Kidney epithelial cell (primary cell): ENCODE results near the gene FAM177B. TPM values are rescaled to one million over a fixed set of nuclear protein-coding genes. Genes with fewer than 3 reads are reported as not detected.
A peak's percentile ranks its signal among the peaks of the same experiment; 100 is the strongest.

Source experiments
- DNase-seq: peaks from one replicate; pipeline ENCODE4 v3.0.0-alpha.2; 2010; ENCODE audit warnings: low read depth
- H3K27me3 ChIP-seq: 2 replicates; pipeline ENCODE4 v1.6.0; 2011; ENCODE audit warnings: low read length; ENCODE audit not compliant: control insufficient read depth, insufficient read depth
- H3K36me3 ChIP-seq: 2 replicates; pipeline ENCODE4 v1.5.1; 2011; ENCODE audit warnings: low read length; ENCODE audit not compliant: control insufficient read depth, insufficient read depth
- H3K4me3 ChIP-seq: 2 replicates; pipeline ENCODE4 v1.5.1; 2011; ENCODE audit warnings: low read depth, mild to moderate bottlenecking, control low read depth, low read length
- total RNA-seq: library from RNA; depleted of rRNA; stranded (reverse); fragments of >200 nt; gene quantifications from 2 replicates; pipeline ENCODE4 v1.2.3, GENCODE V29; 2015
- TF ChIP-seq, protein P1 (sequence below): IDR thresholded peaks from 2 replicates; pipeline ENCODE4 v1.5.1; 2011; ENCODE audit warnings: mild to moderate bottlenecking, moderate library complexity, low read length, control low read depth, inconsistent platforms; ENCODE audit not compliant: insufficient read depth, poor library complexity, severe bottlenecking

Gene FAM177B
- total RNA-seq, 1 donor from 2014 or later, result not detected

- H3K4me3 ChIP-seq, result peak within 1 kb of the TSS; percentile 95
- no peak for DNase-seq
- TF ChIP-seq, protein P1, sequence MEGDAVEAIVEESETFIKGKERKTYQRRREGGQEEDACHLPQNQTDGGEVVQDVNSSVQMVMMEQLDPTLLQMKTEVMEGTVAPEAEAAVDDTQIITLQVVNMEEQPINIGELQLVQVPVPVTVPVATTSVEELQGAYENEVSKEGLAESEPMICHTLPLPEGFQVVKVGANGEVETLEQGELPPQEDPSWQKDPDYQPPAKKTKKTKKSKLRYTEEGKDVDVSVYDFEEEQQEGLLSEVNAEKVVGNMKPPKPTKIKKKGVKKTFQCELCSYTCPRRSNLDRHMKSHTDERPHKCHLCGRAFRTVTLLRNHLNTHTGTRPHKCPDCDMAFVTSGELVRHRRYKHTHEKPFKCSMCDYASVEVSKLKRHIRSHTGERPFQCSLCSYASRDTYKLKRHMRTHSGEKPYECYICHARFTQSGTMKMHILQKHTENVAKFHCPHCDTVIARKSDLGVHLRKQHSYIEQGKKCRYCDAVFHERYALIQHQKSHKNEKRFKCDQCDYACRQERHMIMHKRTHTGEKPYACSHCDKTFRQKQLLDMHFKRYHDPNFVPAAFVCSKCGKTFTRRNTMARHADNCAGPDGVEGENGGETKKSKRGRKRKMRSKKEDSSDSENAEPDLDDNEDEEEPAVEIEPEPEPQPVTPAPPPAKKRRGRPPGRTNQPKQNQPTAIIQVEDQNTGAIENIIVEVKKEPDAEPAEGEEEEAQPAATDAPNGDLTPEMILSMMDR, result no peak
These were observed 24.5 kb upstream of the FAM177B start, which contains the start of the genes AIDA and BROX for GRCh38 chr1:222712253-222713090. AIDA (minus strand) TSS chr1:222712491; CDS start chr1:222712317, 174 bp downstream. BROX (plus strand) TSS chr1:222712564; CDS start chr1:222715700, 3,136 bp downstream.

DNA sequence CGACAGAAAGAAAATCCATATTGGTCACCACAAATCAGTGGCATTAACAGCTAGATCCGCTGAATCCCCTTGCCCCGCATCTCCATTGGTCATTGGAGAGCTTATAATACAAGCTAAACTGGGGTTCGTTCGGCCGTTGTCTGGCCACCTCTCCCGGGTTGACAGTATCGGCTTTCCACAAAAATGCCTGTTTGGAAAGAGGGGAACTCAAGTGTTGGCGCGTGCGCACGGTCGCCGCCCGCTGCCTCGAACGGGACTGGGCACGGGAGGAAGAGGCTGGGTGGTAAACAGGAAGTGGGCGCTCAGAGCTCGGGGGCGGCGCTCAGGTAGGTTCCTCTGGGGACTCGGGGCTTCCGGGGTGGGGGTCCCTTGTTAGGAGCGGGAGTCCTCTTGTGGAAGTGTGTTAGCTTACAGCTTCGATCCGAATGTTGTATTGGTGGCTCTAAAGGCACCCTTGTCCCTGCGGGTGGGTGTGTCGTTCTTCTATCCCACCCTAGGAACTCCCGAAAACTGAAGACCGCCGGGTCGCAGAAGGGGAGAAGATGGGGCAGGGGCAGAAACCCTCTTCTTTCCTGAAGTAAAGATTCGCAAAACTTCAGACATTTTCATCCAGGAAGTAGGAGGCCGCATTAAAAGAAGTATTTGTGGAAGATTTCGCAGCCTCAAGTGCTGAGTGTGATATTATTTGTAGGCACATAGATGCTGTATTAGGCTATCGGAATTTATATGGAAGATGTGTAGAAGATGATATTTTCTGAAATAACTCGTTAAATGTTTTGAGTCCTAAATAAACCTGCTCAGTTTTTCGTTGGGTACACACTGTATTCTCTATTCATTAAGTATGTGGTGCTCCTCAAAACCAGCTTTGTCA is 23.7 kb upstream of the FAM177B start:
- Histone ChIP-seq H3K4me3 (peak overlapping the region; percentile 95), H3K27me3 (no peaks in the 10 kb centered on the region), H3K36me3 (no peaks in the 10 kb centered on the region)
- peak; percentile 93 for DNase-seq
- TF ChIP-seq, protein P1, result no peak

More at GRCh38 chr1:222712253-222713090, 24.5 kb upstream of the FAM177B start, which contains the start of the genes AIDA and BROX:
- Histone ChIP-seq H3K27me3 (no peaks in the 10 kb centered on the region), H3K36me3 (no peaks in the 10 kb centered on the region)

- TF ChIP-seq, protein P1, result no peak
- Histone ChIP-seq H3K4me3 (no peak overlapping the region), H3K36me3 (no peaks in the 10 kb centered on the region), H3K27me3 (no peaks in the 10 kb centered on the region)
- DNase-seq, result no peak
These were observed 20.6 kb upstream of the FAM177B start for GRCh38 chr1:222716393-222716792.

DNA sequence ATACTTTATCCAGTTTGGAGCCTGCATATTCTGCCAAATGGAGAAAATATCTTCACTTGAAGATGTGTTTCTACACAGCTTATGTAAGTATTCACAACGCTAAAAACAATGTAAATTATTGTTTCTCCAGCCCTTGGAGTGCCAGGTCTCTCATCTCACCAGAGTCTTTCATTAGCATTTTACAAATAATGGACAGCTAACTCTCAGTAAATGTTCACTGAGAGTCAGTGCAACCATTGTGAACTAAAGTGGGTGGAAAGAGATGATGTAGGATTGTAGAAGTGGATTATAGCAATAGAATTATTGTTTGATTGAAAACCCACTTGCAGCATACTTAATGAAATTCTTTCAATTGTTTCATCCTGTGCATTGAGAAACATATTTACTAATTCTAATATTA is 8.3 kb upstream of the FAM177B start:
- TF ChIP-seq, protein P1, result no peak
- no peak for DNase-seq
- Histone ChIP-seq H3K36me3 (peaks cover 1% of the 10 kb centered on the region), H3K4me3 (no peak overlapping the region), H3K27me3 (no peaks in the 10 kb centered on the region)

DNA sequence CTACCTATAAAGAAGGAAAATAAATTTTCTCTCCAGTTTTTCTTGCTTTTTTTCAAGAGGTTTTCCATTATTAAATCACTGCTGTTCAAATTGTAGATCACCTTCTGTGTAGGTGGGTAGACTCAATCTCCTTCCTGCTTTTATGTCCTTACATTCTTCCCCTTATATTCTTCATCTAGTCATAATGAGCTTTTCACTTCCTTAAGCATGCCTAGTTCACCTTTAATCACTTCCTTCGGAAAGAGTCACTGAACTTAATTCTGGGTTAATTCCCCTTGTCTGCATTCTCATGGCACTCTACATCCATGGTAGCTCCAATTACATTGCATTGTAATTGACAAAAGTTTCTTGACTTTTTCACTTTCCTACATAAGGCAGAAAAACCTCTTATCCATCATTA is 6.1 kb upstream of the FAM177B start:
- no peak overlapping the region for H3K4me3 ChIP-seq
- H3K36me3 ChIP-seq, result peaks cover 1% of the 10 kb centered on the region
- H3K27me3 ChIP-seq, result no peaks in the 10 kb centered on the region
- no peak for DNase-seq
- TF ChIP-seq, protein P1, result no peak
